H1 (cell line): ENCODE data around the gene RHBG. TPM values are rescaled to one million over a fixed set of nuclear protein-coding genes. Genes with fewer than 3 reads are reported as not detected.

Experiments used
- CTCF ChIA-PET: fragments of 300-600 bp; sonication (Branson Sonifier 250); formaldehyde crosslinking; loops from one replicate; lab custom pipeline; 2021; ENCODE audit not compliant: partially characterized antibody; lab: Charles Lee
- POLR2A ChIA-PET: fragments of 300-600 bp; sonication (Branson Sonifier 250); formaldehyde crosslinking; loops from one replicate; lab custom pipeline; 2021; ENCODE audit warnings: inconsistent platforms; ENCODE audit not compliant: partially characterized antibody; lab: Charles Lee
- DNase-seq, 2 experiments: peaks; one replicate each; pipeline versions ENCODE4 v3.0.0 to v3.0.0-alpha.2; 2010 to 2022; ENCODE audit warnings: low spot score in 2 of 2, low read depth in 1 of 2, mixed read lengths in 1 of 2
- FAIRE-seq: peaks from 2 replicates; lab custom pipeline; 2011; peaks lifted over from hg19 to GRCh38; lab: Jason Lieb, UNC
- H2AFZ ChIP-seq: 2 replicates; pipeline ENCODE4 v1.8.1; 2012; ENCODE audit warnings: low read length, inconsistent platforms
- H2AK5ac ChIP-seq: 2 replicates; pipeline ENCODE4 v1.6.1; 2013; ENCODE audit warnings: low read depth, low read length
- H2BK120ac ChIP-seq: replicated peaks from 2 replicates; pipeline ENCODE3; 2013; ENCODE audit warnings: low read depth, low read length, inconsistent platforms
- H2BK12ac ChIP-seq: 2 replicates; pipeline ENCODE4 v1.6.1; 2013; ENCODE audit warnings: low read depth, low read length
- H2BK15ac ChIP-seq: 2 replicates; pipeline ENCODE4 v1.6.1; 2013; ENCODE audit warnings: low read length
- H2BK20ac ChIP-seq: 2 replicates; pipeline ENCODE4 v1.6.1; 2013; ENCODE audit warnings: low read length
- H2BK5ac ChIP-seq: 2 replicates; pipeline ENCODE4 v1.6.1; 2013; ENCODE audit warnings: low read depth, low read length
- H3K14ac ChIP-seq: 2 replicates; pipeline ENCODE4 v1.6.1; 2013; ENCODE audit warnings: inconsistent platforms; ENCODE audit not compliant: insufficient read length
- H3K18ac ChIP-seq: 2 replicates; pipeline ENCODE4 v1.6.1; 2013; ENCODE audit warnings: low read length; ENCODE audit errors: extremely low read depth
- H3K23ac ChIP-seq: 2 replicates; pipeline ENCODE4 v1.6.1; 2013; ENCODE audit warnings: inconsistent platforms; ENCODE audit not compliant: insufficient read length
- H3K23me2 ChIP-seq: 2 replicates; pipeline ENCODE4 v1.6.1; 2013; ENCODE audit warnings: low read depth, low read length
- H3K27ac ChIP-seq: 2 replicates; pipeline ENCODE4 v1.6.1; 2011; ENCODE audit warnings: low read depth, low read length, inconsistent platforms
- H3K27me3 ChIP-seq, 4 experiments: replicated peaks in 1 of 4; 1 replicate in 1 of 4; 2 replicates in 3 of 4; pipeline versions ENCODE4 v1.6.1 to v1.8.1; 2011 to 2013; ENCODE audit warnings: low read length in 3 of 4, mild to moderate bottlenecking in 3 of 4, inconsistent platforms in 2 of 4, mixed read lengths in 2 of 4, moderate library complexity in 1 of 4; ENCODE audit not compliant: control insufficient read depth in 3 of 4, insufficient read depth in 3 of 4; ENCODE audit errors: extremely low read depth in 1 of 4
- H3K36me3 ChIP-seq, 4 experiments: 2 replicates each; pipeline versions ENCODE4 v1.6.1 to v1.8.1; 2011 to 2013; ENCODE audit warnings: mild to moderate bottlenecking in 4 of 4, low read length in 3 of 4, moderate library complexity in 2 of 4, control low read depth in 1 of 4, inconsistent platforms in 1 of 4; ENCODE audit not compliant: insufficient read depth in 4 of 4, control insufficient read depth in 2 of 4
- H3K4ac ChIP-seq: replicated peaks from 2 replicates; pipeline ENCODE3; 2013; ENCODE audit warnings: low read length, low read depth, mixed read lengths, inconsistent platforms; ENCODE audit not compliant: insufficient read length
- H3K4me1 ChIP-seq, 4 experiments: replicated peaks in 1 of 4; 1 replicate in 1 of 4; 2 replicates in 3 of 4; pipeline versions ENCODE4 v1.6.1 to v1.8.1; 2011 to 2013; ENCODE audit warnings: low read length in 3 of 4, inconsistent platforms in 2 of 4, mixed read lengths in 1 of 4; ENCODE audit not compliant: insufficient read depth in 4 of 4, control insufficient read depth in 3 of 4
- H3K4me2 ChIP-seq, 2 experiments: 2 replicates each; pipeline versions ENCODE4 v1.6.1 to v1.8.1; 2011 to 2013; ENCODE audit warnings: low read depth in 2 of 2, low read length in 2 of 2, control low read depth in 1 of 2, inconsistent platforms in 1 of 2, mild to moderate bottlenecking in 1 of 2; ENCODE audit not compliant: insufficient read depth in 1 of 2
- H3K4me3 ChIP-seq, 4 experiments: fragments of 200-600, 300-600 bp in 1 of 4; sonication (generic), shearing (Covaris generic), sonication (Bioruptor Twin) in 1 of 4; 2 replicates each; pipeline versions ENCODE4 v1.5.1 to v1.8.1; 2011 to 2016; ENCODE audit warnings: low read length in 4 of 4, low read depth in 3 of 4, control low read depth in 2 of 4, inconsistent platforms in 2 of 4, mild to moderate bottlenecking in 2 of 4, mixed read lengths in 1 of 4, moderate library complexity in 1 of 4; ENCODE audit not compliant: insufficient read depth in 2 of 4; ENCODE audit errors: extremely low read depth in 1 of 4
- H3K56ac ChIP-seq: replicated peaks from 2 replicates; pipeline ENCODE3; 2013; ENCODE audit warnings: low read depth, mild to moderate bottlenecking, mixed read lengths, low read length, inconsistent platforms; ENCODE audit not compliant: insufficient read length
- H3K79me1 ChIP-seq: 2 replicates; pipeline ENCODE4 v1.6.1; 2013; ENCODE audit warnings: low read depth, low read length, control low read depth
- H3K79me2 ChIP-seq, 2 experiments: 2 replicates each; pipeline versions ENCODE4 v1.6.1 to v1.8.1; 2012 to 2013; ENCODE audit warnings: low read length in 2 of 2, mild to moderate bottlenecking in 2 of 2, inconsistent platforms in 1 of 2; ENCODE audit not compliant: insufficient read depth in 2 of 2, control insufficient read depth in 1 of 2
- H3K9ac ChIP-seq, 4 experiments: replicated peaks in 1 of 4; 1 replicate in 1 of 4; 2 replicates in 3 of 4; pipeline versions ENCODE4 v1.6.1 to v1.8.1; 2011 to 2013; ENCODE audit warnings: low read depth in 3 of 4, low read length in 3 of 4, control low read depth in 2 of 4, mild to moderate bottlenecking in 2 of 4, moderate library complexity in 2 of 4, inconsistent platforms in 1 of 4; ENCODE audit errors: extremely low read depth in 1 of 4
- H3K9me3 ChIP-seq, 2 experiments: 2 replicates each; pipeline versions ENCODE4 v1.6.1 to v1.8.1; 2012 to 2013; ENCODE audit warnings: mild to moderate bottlenecking in 2 of 2, moderate library complexity in 2 of 2, control low read depth in 1 of 2, inconsistent platforms in 1 of 2, low read depth in 1 of 2, low read length in 1 of 2, mixed read lengths in 1 of 2; ENCODE audit not compliant: insufficient read depth in 2 of 2
- H4K20me1 ChIP-seq, 2 experiments: replicated peaks in 1 of 2; 2 replicates each; pipeline versions ENCODE3 to v1.8.1; 2011 to 2013; ENCODE audit warnings: inconsistent platforms in 2 of 2, low read length in 2 of 2, mild to moderate bottlenecking in 1 of 2; ENCODE audit not compliant: insufficient read depth in 2 of 2, control insufficient read depth in 1 of 2
- H4K5ac ChIP-seq: 2 replicates; pipeline ENCODE4 v1.6.1; 2013; ENCODE audit warnings: low read length, low read depth, mixed read lengths, inconsistent platforms; ENCODE audit not compliant: insufficient read length
- H4K8ac ChIP-seq: 2 replicates; pipeline ENCODE4 v1.8.0; 2013; ENCODE audit warnings: mild to moderate bottlenecking, moderate library complexity, low read length, inconsistent platforms; ENCODE audit not compliant: insufficient read depth; ENCODE audit errors: extremely low read depth
- H4K91ac ChIP-seq: replicated peaks from 2 replicates; pipeline ENCODE3; 2013; ENCODE audit warnings: low read length, mixed read lengths, inconsistent platforms; ENCODE audit not compliant: insufficient read length
- BRCA1 ChIP-seq: IDR thresholded peaks from 2 replicates; pipeline ENCODE4 v1.6.1; 2012; ENCODE audit warnings: low read depth, low read length, improper control_type of control experiment
- E2F6 ChIP-seq: IDR thresholded peaks from 2 replicates; pipeline ENCODE4 v1.6.1; 2012; ENCODE audit warnings: inconsistent platforms
- GABPA ChIP-seq: IDR thresholded peaks from 2 replicates; pipeline ENCODE4 v1.6.1; 2011; ENCODE audit warnings: mild to moderate bottlenecking, low read length, moderate library complexity, borderline replicate concordance; ENCODE audit not compliant: insufficient read depth
- KDM5A ChIP-seq: fragments of 200-600 bp; IDR thresholded peaks from 2 replicates; pipeline ENCODE4 v1.7.1; 2012; ENCODE audit warnings: mild to moderate bottlenecking, low read length, inconsistent platforms, mixed read lengths
- RFX5 ChIP-seq: IDR thresholded peaks from 2 replicates; pipeline ENCODE4 v1.6.1; 2011; ENCODE audit warnings: low read depth, low read length, improper control_type of control experiment, borderline replicate concordance
- RNF2 ChIP-seq: fragments of 200-900, 300-1000 bp; sonication (generic); IDR thresholded peaks from 2 replicates; pipeline ENCODE4 v1.7.1; 2016; ENCODE audit warnings: borderline replicate concordance, low read depth, mild to moderate bottlenecking, antibody characterized with exemption, low read length; ENCODE audit not compliant: poor library complexity, severe bottlenecking; ENCODE audit errors: missing control alignments
- TBP ChIP-seq: IDR thresholded peaks from 2 replicates; pipeline ENCODE4 v1.6.1; 2011; ENCODE audit warnings: low read depth, low read length, improper control_type of control experiment
- TEAD4 ChIP-seq: IDR thresholded peaks from 2 replicates; pipeline ENCODE4 v1.6.1; 2012; ENCODE audit warnings: low read depth, low read length, inconsistent platforms, mixed read lengths
- WGBS, 2 experiments: shearing (Covaris generic) in 1 of 2; methylation state at CpG; one replicate each; pipeline versions ENCODE4 v1.1.6 to v1.1.7; 2013 to 2015; ENCODE audit warnings: low lambda C conversion rate in 2 of 2, mixed read lengths in 2 of 2, inconsistent platforms in 1 of 2, low coverage in 1 of 2, missing lambda C conversion rate in 1 of 2; ENCODE audit not compliant: insufficient replicate concordance in 2 of 2, insufficient coverage in 1 of 2, insufficient read length in 1 of 2; ENCODE audit errors: extremely low coverage in 1 of 2, missing lambda C conversion rate in 1 of 2; 5-methylcytosine and 5-hydroxymethylcytosine counted together
- polyA plus RNA-seq, 7 experiments: library from polyadenylated mRNA; depleted of rRNA in 3 of 7; stranded (reverse) in 5 of 7; unstranded in 2 of 7; fragments of >200 nt in 5 of 7; fragments of 200-250 nt in 2 of 7; gene quantifications; 1 replicate in 5 of 7; 2 replicates in 1 of 7; 4 replicates in 1 of 7; pipeline versions ENCODE4 v1.2.1 to v1.2.3, GENCODE V29; 2011 to 2013; ENCODE audit warnings: missing spikeins in 2 of 7, mixed read lengths in 2 of 7
- total RNA-seq: library from RNA; stranded (reverse); fragmentation: NEBNext Ultra II Directional; extraction: Animal tissue kit (Norgen Biotek cat#: 25700); gene quantifications from 2 replicates; pipeline ENCODE4 v1.2.1, GENCODE V29; 2021

RHBG gene
- total and polyA plus RNA-seq, 2 of the 8 experiments (the other 6 are each of a cell fraction or from before 2014, with no cell fraction given): 2.6 to 2.7 TPM

- H4K5ac ChIP-seq: no peak overlapping the region
- no peak overlapping the region for H3K23ac ChIP-seq
- H2BK15ac ChIP-seq: 0 out of 2 replicates have a peak overlapping the region, but pooled peaks have one; percentile 48
- peaks cover 0 to 2% of the 10 kb centered on the region in 2 experiments for H4K20me1 ChIP-seq
- POLR2A ChIA-PET: no interaction called here
- TF ChIP-seq RNF2 (no peak), E2F6 (no peak), GABPA (no peak), KDM5A (no peak), TEAD4 (no peak), RFX5 (no peak), TBP (no peak), BRCA1 (no peak)
- H2BK120ac ChIP-seq: no peak overlapping the region
- H3K56ac ChIP-seq: no peak overlapping the region
- H4K8ac ChIP-seq: no peak overlapping the region
- FAIRE-seq: no peak
- H3K4me2 ChIP-seq: no peak overlapping the region
- H2BK20ac ChIP-seq: no peak overlapping the region
- no peak overlapping the region for H3K9ac ChIP-seq
- no peak overlapping the region for H2BK5ac ChIP-seq
- H3K23me2 ChIP-seq: peaks cover 5% of the 10 kb centered on the region; the same call in 1 of the 2 replicates
- no peaks in the 10 kb centered on the region for H3K79me2 ChIP-seq
- H4K91ac ChIP-seq: no peak overlapping the region
- no peaks in the 10 kb centered on the region for H3K36me3 ChIP-seq
- H2AFZ ChIP-seq: no peak overlapping the region
- no peak overlapping the region for H2BK12ac ChIP-seq
- no peak overlapping the region for H3K27ac ChIP-seq
- CTCF ChIA-PET: interaction anchor here (0.9 to 14.9 kb wide), 4 partner anchors 9 to 43 kb away, joined by 3 to 124 read pairs (median 78); no protein-coding TSS in a partner anchor
- H3K4me3 ChIP-seq: no peak overlapping the region
- no peak overlapping the region for H3K14ac ChIP-seq
- 87% methylated on average over 5 of the region's 5 CpGs; no CpG with 5 or more reads in 1 of the 2 experiments for WGBS, 2 experiments
- no peak overlapping the region for H3K4ac ChIP-seq
- H2AK5ac ChIP-seq: no peak overlapping the region
- peaks cover 70 to 100% (median 97%) of the 10 kb centered on the region in 4 experiments for H3K27me3 ChIP-seq
- DNase-seq: no peak
- peaks cover 12 to 33% (median 17%) of the 10 kb centered on the region in 4 experiments for H3K4me1 ChIP-seq
- no peaks in the 10 kb centered on the region for H3K9me3 ChIP-seq
- no peak overlapping the region for H3K18ac ChIP-seq
- H3K79me1 ChIP-seq: no peaks in the 10 kb centered on the region
These were observed 58.9 kb downstream of the RHBG start for GRCh38 chr1:156427957-156428356.
